Parathyroid adenoma (tissue), 2 donors: Measurements from ENCODE around the gene CADPS2.

Experiments used
- H2AFZ ChIP-seq: fragments of 300-600 bp; sonication (generic); one replicate; pipeline ENCODE4 v1.7.0; 2017; ENCODE audit warnings: antibody characterized with exemption, mild to moderate bottlenecking
- H3K27ac ChIP-seq: fragments of 300-600 bp; sonication (generic); one replicate; pipeline ENCODE4 v1.7.0; 2017
- H3K27me3 ChIP-seq: fragments of 300-600 bp; sonication (generic); one replicate; pipeline ENCODE4 v1.7.0; 2017; ENCODE audit warnings: low read length; ENCODE audit not compliant: control insufficient read depth, insufficient read depth
- H3K36me3 ChIP-seq: fragments of 300-600 bp; sonication (generic); one replicate; pipeline ENCODE4 v1.7.0; 2017; ENCODE audit warnings: low read length; ENCODE audit not compliant: control insufficient read depth, insufficient read depth
- H3K4me1 ChIP-seq: fragments of 300-600 bp; sonication (generic); one replicate; pipeline ENCODE4 v1.7.0; 2017; ENCODE audit warnings: control low read depth
- H3K4me2 ChIP-seq: fragments of 300-600 bp; sonication (generic); one replicate; pipeline ENCODE4 v1.7.0; 2017; ENCODE audit warnings: low read length
- H3K4me3 ChIP-seq: fragments of 300-600 bp; sonication (generic); one replicate; pipeline ENCODE4 v1.7.0; 2017; ENCODE audit warnings: low read depth, low read length
- H3K79me2 ChIP-seq: fragments of 300-600 bp; sonication (generic); one replicate; pipeline ENCODE4 v1.7.0; 2017; ENCODE audit warnings: control low read depth
- H3K9ac ChIP-seq: fragments of 300-600 bp; sonication (generic); one replicate; pipeline ENCODE4 v1.7.0; 2017; ENCODE audit warnings: mild to moderate bottlenecking
- H3K9me3 ChIP-seq: fragments of 300-600 bp; sonication (generic); one replicate; pipeline ENCODE4 v1.7.0; 2017; ENCODE audit warnings: low read length; ENCODE audit not compliant: control insufficient read depth
- TF ChIP-seq, protein P1 (sequence below): fragments of 300-600 bp; sonication (generic); IDR thresholded peaks from one replicate; pipeline ENCODE4 v1.7.0; 2017; ENCODE audit warnings: antibody characterized with exemption, mild to moderate bottlenecking
- donor health status: primary hyperparathyroidism.

Gene CADPS2

DNA sequence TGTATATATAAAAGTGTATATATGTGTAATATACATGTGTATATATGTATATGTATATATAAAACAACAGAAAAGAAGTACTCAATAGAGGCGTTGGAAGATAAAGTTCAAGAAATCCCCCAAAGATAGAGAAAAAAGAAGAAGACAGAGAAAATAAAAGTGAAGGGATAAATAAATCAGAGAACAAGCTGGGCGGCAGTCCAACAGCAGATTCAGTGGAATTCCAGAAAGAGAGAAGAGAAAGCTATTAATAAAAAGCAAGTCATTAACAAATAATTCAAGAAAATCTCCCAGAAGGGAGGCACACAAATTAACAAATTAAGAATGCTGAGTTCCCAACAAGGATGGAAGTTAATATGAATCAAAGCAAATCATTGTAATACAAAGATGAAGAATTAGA lies 124.2 kb downstream of the CADPS2 start:
- TF ChIP-seq, protein P1, sequence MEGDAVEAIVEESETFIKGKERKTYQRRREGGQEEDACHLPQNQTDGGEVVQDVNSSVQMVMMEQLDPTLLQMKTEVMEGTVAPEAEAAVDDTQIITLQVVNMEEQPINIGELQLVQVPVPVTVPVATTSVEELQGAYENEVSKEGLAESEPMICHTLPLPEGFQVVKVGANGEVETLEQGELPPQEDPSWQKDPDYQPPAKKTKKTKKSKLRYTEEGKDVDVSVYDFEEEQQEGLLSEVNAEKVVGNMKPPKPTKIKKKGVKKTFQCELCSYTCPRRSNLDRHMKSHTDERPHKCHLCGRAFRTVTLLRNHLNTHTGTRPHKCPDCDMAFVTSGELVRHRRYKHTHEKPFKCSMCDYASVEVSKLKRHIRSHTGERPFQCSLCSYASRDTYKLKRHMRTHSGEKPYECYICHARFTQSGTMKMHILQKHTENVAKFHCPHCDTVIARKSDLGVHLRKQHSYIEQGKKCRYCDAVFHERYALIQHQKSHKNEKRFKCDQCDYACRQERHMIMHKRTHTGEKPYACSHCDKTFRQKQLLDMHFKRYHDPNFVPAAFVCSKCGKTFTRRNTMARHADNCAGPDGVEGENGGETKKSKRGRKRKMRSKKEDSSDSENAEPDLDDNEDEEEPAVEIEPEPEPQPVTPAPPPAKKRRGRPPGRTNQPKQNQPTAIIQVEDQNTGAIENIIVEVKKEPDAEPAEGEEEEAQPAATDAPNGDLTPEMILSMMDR: no peak
- H3K27ac ChIP-seq: no peak overlapping the region
- H3K4me2 ChIP-seq: no peak overlapping the region
- H3K9ac ChIP-seq: no peak overlapping the region
- no peaks in the 10 kb centered on the region for H3K9me3 ChIP-seq
- no peak overlapping the region for H3K4me3 ChIP-seq
- H3K27me3 ChIP-seq: no peaks in the 10 kb centered on the region
- no peaks in the 10 kb centered on the region for H3K36me3 ChIP-seq
- H3K79me2 ChIP-seq: no peaks in the 10 kb centered on the region
- no peak overlapping the region for H2AFZ ChIP-seq
- H3K4me1 ChIP-seq: no peaks in the 10 kb centered on the region

DNA sequence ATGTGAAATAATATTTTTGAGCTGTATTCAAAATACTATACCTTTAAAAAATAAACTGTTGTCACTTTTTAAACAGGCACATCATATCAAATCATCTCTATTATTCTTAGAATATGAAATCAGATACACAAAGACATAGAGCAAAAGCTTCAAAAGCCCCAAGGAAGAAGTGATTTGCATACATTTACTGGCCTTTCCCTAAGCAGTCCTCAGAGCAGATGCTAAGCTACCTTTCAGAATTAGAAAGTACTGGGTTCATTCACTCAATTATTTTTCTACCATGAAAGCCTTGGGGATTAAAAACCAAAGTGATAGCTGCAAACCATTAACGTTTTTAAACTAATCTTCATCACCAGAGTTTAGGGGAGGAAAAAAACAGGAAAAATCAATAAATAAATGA lies 127.8 kb downstream of the CADPS2 start:
- Histone ChIP-seq H3K36me3 (no peaks in the 10 kb centered on the region), H3K4me1 (no peaks in the 10 kb centered on the region), H3K4me3 (no peak overlapping the region), H3K4me2 (no peak overlapping the region), H3K27ac (no peak overlapping the region), H3K79me2 (no peaks in the 10 kb centered on the region), H2AFZ (no peak overlapping the region), H3K9me3 (no peaks in the 10 kb centered on the region), H3K9ac (no peak overlapping the region), H3K27me3 (no peaks in the 10 kb centered on the region)
- TF ChIP-seq, protein P1: no peak

DNA sequence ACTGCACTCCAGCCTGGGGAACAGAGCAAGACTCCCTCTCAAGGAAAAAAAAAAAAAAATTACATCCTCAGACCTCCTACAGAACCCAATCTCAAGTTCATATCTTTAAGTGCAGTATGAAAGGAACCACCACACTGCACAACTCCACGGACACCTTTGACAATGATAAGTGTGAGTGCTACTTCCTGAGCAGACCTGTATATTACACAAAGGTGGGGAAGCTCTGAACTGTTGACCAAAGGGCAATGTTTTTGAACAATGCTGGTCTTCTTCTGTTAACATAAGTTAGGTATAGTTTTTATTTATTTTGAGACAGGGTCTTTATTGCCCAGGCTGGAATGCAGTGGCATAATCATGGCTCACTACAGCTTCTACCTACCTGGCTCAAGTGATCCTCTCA lies 129.4 kb downstream of the CADPS2 start:
- Histone ChIP-seq H3K4me1 (no peaks in the 10 kb centered on the region), H2AFZ (no peak overlapping the region), H3K4me2 (no peak overlapping the region), H3K27ac (no peak overlapping the region), H3K36me3 (no peaks in the 10 kb centered on the region), H3K9me3 (no peaks in the 10 kb centered on the region), H3K27me3 (no peaks in the 10 kb centered on the region), H3K79me2 (no peaks in the 10 kb centered on the region), H3K9ac (no peak overlapping the region), H3K4me3 (no peak overlapping the region)
- TF ChIP-seq, protein P1: no peak

DNA sequence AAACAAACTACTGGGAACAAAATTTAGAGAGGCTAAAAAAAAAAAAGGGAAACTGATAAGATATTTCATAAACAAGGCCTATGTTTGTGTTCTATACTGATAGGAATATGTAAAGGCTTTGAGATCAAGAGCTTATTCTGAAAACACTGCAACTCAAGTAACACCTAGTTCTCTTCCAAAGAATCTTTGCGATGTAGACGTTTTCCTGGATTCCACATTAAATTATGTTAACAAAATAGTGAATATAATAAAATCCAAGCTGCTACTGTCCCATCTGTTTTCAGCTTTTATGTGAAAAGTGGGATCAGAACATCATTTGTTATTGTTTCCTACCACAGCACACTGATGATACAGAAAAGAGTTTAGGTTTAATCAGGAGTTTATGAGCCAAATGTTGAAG lies 130.6 kb downstream of the CADPS2 start:
- no peaks in the 10 kb centered on the region for H3K27me3 ChIP-seq
- H3K9ac ChIP-seq: no peak overlapping the region
- no peaks in the 10 kb centered on the region for H3K36me3 ChIP-seq
- no peak overlapping the region for H2AFZ ChIP-seq
- H3K4me2 ChIP-seq: no peak overlapping the region
- no peaks in the 10 kb centered on the region for H3K9me3 ChIP-seq
- H3K27ac ChIP-seq: no peak overlapping the region
- no peaks in the 10 kb centered on the region for H3K79me2 ChIP-seq
- H3K4me3 ChIP-seq: no peak overlapping the region
- TF ChIP-seq, protein P1: no peak
- no peaks in the 10 kb centered on the region for H3K4me1 ChIP-seq

DNA sequence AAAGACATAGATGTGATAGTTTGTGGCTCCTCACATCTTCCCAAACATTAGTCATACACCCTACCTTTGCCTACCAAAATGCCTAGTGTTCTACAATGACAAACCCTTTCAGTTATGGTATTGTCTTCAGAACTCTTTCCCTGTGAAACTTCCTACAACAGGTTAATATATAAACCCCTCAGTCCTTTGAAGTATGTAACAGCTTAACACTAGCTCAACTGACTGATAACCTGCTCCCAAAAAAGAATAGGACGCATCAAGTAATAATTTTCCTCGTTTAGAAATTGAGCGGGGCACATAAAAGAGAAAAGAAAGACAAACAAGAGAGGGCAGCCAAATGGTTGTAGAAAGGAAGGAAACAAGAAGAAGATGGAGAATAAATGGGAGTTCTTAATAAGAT lies 133.7 kb downstream of the CADPS2 start:
- Histone ChIP-seq H3K9ac (no peak overlapping the region), H3K27ac (no peak overlapping the region), H3K9me3 (no peaks in the 10 kb centered on the region), H2AFZ (no peak overlapping the region), H3K4me2 (no peak overlapping the region), H3K79me2 (no peaks in the 10 kb centered on the region), H3K4me1 (no peaks in the 10 kb centered on the region), H3K4me3 (no peak overlapping the region), H3K36me3 (no peaks in the 10 kb centered on the region), H3K27me3 (no peaks in the 10 kb centered on the region)
- TF ChIP-seq, protein P1: no peak
